Breast epithelium (tissue), 4 donors: ENCODE data around the gene PPM1A. TPM values are rescaled to one million over a fixed set of nuclear protein-coding genes. Genes with fewer than 3 reads are reported as not detected.

Source experiments
- DNase-seq, 2 donors: peaks; one replicate each; pipeline ENCODE4 v3.0.0-alpha.2; 2019; ENCODE audit warnings: low spot score in 2 of 2
- H3K27ac ChIP-seq, 2 donors: fragments of 200-600 bp; sonication (generic) in 1 of 2; one replicate each; pipeline ENCODE4 v1.5.1; 2016 to 2019; ENCODE audit warnings: mild to moderate bottlenecking in 1 of 2
- H3K27me3 ChIP-seq, 2 donors: fragments of 200-600 bp; sonication (generic) in 1 of 2; one replicate each; pipeline versions ENCODE4 v1.5.1 to v1.6.0; 2017 to 2019; ENCODE audit warnings: control low read depth in 1 of 2, mild to moderate bottlenecking in 1 of 2
- H3K36me3 ChIP-seq: fragments of 200-600 bp; one replicate; pipeline ENCODE4 v1.5.1; 2019
- H3K4me1 ChIP-seq, 2 donors: fragments of 200-600 bp; sonication (generic); one replicate each; pipeline ENCODE4 v1.5.1; 2016 to 2019; ENCODE audit warnings: control low read depth in 1 of 2
- H3K4me3 ChIP-seq, 3 donors: fragments of 200-600 bp; sonication (generic); 1 replicate in 2 of 3; 2 replicates in 1 of 3; pipeline ENCODE4 v1.5.1; 2016 to 2019; ENCODE audit warnings: mild to moderate bottlenecking in 3 of 3, moderate library complexity in 2 of 3
- H3K9me3 ChIP-seq, 2 donors: fragments of 200-600 bp; sonication (generic) in 1 of 2; one replicate each; pipeline ENCODE4 v1.5.1; 2016 to 2019; ENCODE audit warnings: control low read depth in 1 of 2
- CTCF ChIP-seq, 3 donors: fragments of 450-650 bp; IDR thresholded peaks; one replicate each; pipeline ENCODE4 v1.5.1; 2016 to 2017; ENCODE audit warnings: antibody characterized with exemption in 3 of 3, mild to moderate bottlenecking in 3 of 3, moderate library complexity in 3 of 3
- POLR2A ChIP-seq: fragments of 450-650 bp; IDR thresholded peaks from one replicate; pipeline ENCODE4 v1.6.1; 2016; ENCODE audit warnings: antibody characterized with exemption, mild to moderate bottlenecking, moderate library complexity
- POLR2AphosphoS5 ChIP-seq, 3 donors: sonication (generic); formaldehyde crosslinking; IDR thresholded peaks; one replicate each; pipeline ENCODE4 v1.6.1; 2017; ENCODE audit warnings: antibody characterized with exemption in 3 of 3
- intact Hi-C: fragments of 100-400 bp; cut with DNase I; formaldehyde crosslinking; loops from one replicate; pipeline ENCODE4 v1.15.1; 2023; ENCODE audit warnings: low total_unique reads
- total RNA-seq, 3 donors: library from RNA; depleted of rRNA; stranded (reverse); fragments of >200 nt; gene quantifications; one replicate each; pipeline ENCODE4 v1.1.0, GENCODE V29; 2016

PPM1A gene
- total RNA-seq = 10 to 100 TPM; 39.3 to 53.8 (median 49.9) TPM

- intact Hi-C loops = no loop called here
- H3K27me3 ChIP-seq = no peaks in the 10 kb centered on the region
Observed at GRCh38 chr14:60248697-60249318, at the start of gene PPM1A. TSS of gene PPM1A (plus strand) at chr14:60249221. CDS start at chr14:60282704, 33,483 bp downstream.

GRCh38 chr14:60199321-60199720, 49.7 kb upstream of the PPM1A start:
- Histone ChIP-seq H3K27me3 (no peaks in the 10 kb centered on the region), H3K9me3 (peaks cover 2 to 9% of the 10 kb centered on the region in 2 donors), H3K27ac (no peak overlapping the region), H3K4me3 (no peak overlapping the region), H3K36me3 (no peaks in the 10 kb centered on the region), H3K4me1 (peaks cover 0 to 2% of the 10 kb centered on the region in 2 donors)
- no peak for TF ChIP-seq POLR2A
- no peak for TF ChIP-seq CTCF (IDR thresholded peaks at IDR 0.05)
- no peak for TF ChIP-seq POLR2AphosphoS5 (IDR thresholded peaks at IDR 0.05)
- intact Hi-C loops = no loop called here
- DNase-seq = no peak

More at GRCh38 chr14:60248697-60249318, at the start of gene PPM1A:
- Histone ChIP-seq H3K36me3 (no peaks in the 10 kb centered on the region), H3K4me3 (peak within 1 kb of the TSS; percentile 89 to 94 (median 89)), H3K4me1 (no peaks in the 10 kb centered on the region), H3K27ac (peak within 1 kb of the TSS; percentile 100), H3K9me3 (no peaks in the 10 kb centered on the region)
- peak; percentile 94 to 96 for DNase-seq
- TF ChIP-seq POLR2A (peak; percentile 89), POLR2AphosphoS5 (IDR thresholded peaks at IDR 0.05) (peak; percentile 82 to 96 (median 96)), CTCF (IDR thresholded peaks at IDR 0.05) (peak in 1 of 3 donors; percentile 6)

GRCh38 chr14:60204104-60204842, 44.7 kb upstream of the PPM1A start:
- no peak for DNase-seq
- TF ChIP-seq POLR2A (no peak), CTCF (IDR thresholded peaks at IDR 0.05) (no peak), POLR2AphosphoS5 (IDR thresholded peaks at IDR 0.05) (no peak)
- intact Hi-C loops = no loop called here
- Histone ChIP-seq H3K27me3 (no peaks in the 10 kb centered on the region), H3K36me3 (no peaks in the 10 kb centered on the region), H3K4me3 (no peak overlapping the region), H3K9me3 (peaks cover 2 to 8% of the 10 kb centered on the region in 2 donors), H3K27ac (no peak overlapping the region), H3K4me1 (peaks cover 0 to 6% of the 10 kb centered on the region in 2 donors)

GRCh38 chr14:60204843-60205774, 43.9 kb upstream of the PPM1A start:
- TF ChIP-seq POLR2A = no peak
- TF ChIP-seq CTCF (IDR thresholded peaks at IDR 0.05) = no peak
- no peak for TF ChIP-seq POLR2AphosphoS5 (IDR thresholded peaks at IDR 0.05)
- Histone ChIP-seq H3K36me3 (no peaks in the 10 kb centered on the region), H3K4me1 (peaks cover 0 to 6% of the 10 kb centered on the region in 2 donors), H3K27ac (no peak overlapping the region), H3K4me3 (no peak overlapping the region), H3K27me3 (no peaks in the 10 kb centered on the region), H3K9me3 (no peaks in the 10 kb centered on the region)
- no peak for DNase-seq
- intact Hi-C loops = loop anchor here (5.0 kb wide), 1 partner anchor 302 kb away; the partner anchor contains the start of gene SIX6
